Suprapubic skin (tissue), 4 donors: ENCODE results near the gene CYP21A2.

ENCODE experiments used
- POLR2A ChIP-seq, 2 donors: fragments of 450-650 bp; IDR thresholded peaks; one replicate each; pipeline ENCODE4 v1.6.1; 2017; ENCODE audit warnings: antibody characterized with exemption in 2 of 2, mild to moderate bottlenecking in 2 of 2, moderate library complexity in 2 of 2
- POLR2AphosphoS5 ChIP-seq, 3 donors: sonication (generic); formaldehyde crosslinking; IDR thresholded peaks; one replicate each; pipeline ENCODE4 v1.6.1; 2017; ENCODE audit warnings: antibody characterized with exemption in 3 of 3
- TF ChIP-seq, protein P1 (sequence below), 2 donors: fragments of 200-600 bp in 1 of 2; fragments of 450-650 bp in 1 of 2; sonication (generic) in 1 of 2; IDR thresholded peaks; one replicate each; pipeline ENCODE4 v1.5.1; 2016 to 2019; ENCODE audit warnings: antibody characterized with exemption in 2 of 2, mild to moderate bottlenecking in 1 of 2, moderate library complexity in 1 of 2

DNA sequence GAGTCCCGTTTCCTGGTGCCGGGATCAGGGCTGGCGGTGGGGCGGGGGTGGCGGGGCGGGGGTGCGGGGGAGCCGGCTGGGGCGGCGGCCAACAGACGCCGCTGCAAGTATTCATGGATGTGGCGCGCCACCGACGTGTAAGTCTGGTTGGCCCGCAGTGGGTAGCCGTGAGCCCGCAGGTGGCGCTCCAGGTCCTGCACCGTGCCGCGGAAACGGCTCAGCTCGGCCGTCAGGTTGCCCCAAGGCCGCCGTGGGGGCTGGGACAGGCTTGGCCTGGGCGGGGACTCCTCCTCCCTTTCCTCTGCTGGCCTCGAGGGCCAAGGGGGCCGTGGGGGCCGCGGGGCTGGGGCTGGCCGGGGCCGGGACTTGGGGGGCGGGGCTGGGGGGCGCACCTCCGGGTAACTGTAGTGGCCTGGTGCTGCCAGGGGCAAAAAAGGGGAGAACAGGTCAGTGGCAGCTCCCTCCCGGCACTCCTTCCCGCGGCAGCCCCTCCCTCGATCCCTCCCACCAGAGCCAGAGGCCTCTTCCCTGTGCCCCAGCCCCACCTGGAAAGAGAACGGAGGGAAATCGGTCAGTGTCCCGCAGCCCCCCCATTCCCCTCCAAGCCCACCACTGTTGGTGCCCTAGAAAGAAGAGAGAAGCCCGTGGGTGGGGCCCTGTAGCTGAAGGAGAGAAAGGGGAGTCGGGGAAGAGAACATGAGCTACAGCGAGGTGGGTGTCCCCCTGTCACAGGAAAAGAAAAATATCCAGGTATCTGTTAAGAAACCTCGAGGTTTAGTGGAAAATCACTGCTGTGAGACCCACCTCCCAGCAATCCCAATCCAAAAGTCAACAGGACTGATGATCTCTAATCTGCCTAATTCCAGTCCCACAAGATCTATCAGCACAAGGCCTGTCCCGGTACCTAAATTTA, 49.6 kb downstream of the CYP21A2 start:
- TF ChIP-seq, protein P1, sequence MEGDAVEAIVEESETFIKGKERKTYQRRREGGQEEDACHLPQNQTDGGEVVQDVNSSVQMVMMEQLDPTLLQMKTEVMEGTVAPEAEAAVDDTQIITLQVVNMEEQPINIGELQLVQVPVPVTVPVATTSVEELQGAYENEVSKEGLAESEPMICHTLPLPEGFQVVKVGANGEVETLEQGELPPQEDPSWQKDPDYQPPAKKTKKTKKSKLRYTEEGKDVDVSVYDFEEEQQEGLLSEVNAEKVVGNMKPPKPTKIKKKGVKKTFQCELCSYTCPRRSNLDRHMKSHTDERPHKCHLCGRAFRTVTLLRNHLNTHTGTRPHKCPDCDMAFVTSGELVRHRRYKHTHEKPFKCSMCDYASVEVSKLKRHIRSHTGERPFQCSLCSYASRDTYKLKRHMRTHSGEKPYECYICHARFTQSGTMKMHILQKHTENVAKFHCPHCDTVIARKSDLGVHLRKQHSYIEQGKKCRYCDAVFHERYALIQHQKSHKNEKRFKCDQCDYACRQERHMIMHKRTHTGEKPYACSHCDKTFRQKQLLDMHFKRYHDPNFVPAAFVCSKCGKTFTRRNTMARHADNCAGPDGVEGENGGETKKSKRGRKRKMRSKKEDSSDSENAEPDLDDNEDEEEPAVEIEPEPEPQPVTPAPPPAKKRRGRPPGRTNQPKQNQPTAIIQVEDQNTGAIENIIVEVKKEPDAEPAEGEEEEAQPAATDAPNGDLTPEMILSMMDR (IDR thresholded peaks at IDR 0.05): peak in 1 of 2 donors; percentile 54
- no peak for TF ChIP-seq POLR2A (IDR thresholded peaks at IDR 0.05)
- TF ChIP-seq POLR2AphosphoS5 (IDR thresholded peaks at IDR 0.05): no peak
